Esophagus muscularis mucosa (tissue), 4 donors: ENCODE measurements around the gene RSAD1. TPM values are rescaled to one million over a fixed set of nuclear protein-coding genes. Genes with fewer than 3 reads are reported as not detected.

Experiments used
- DNase-seq: peaks from one replicate; pipeline ENCODE4 v3.0.0-alpha.2; 2017; ENCODE audit errors: extremely low spot score
- H3K27ac ChIP-seq, 4 donors: fragments of 200-600 bp; sonication (generic); replicated peaks in 1 of 4; 1 replicate in 3 of 4; 2 replicates in 1 of 4; pipeline ENCODE4 v1.5.1; 2016 to 2019; ENCODE audit warnings: mild to moderate bottlenecking in 1 of 4
- H3K27me3 ChIP-seq, 4 donors: fragments of 200-600 bp; sonication (generic); one replicate each; pipeline versions ENCODE4 v1.5.1 to v1.6.0; 2016 to 2019
- H3K36me3 ChIP-seq, 4 donors: fragments of 200-600 bp; sonication (generic); one replicate each; pipeline ENCODE4 v1.5.1; 2016 to 2019
- H3K4me1 ChIP-seq, 4 donors: fragments of 200-600 bp; sonication (generic); one replicate each; pipeline ENCODE4 v1.5.1; 2016 to 2019
- H3K4me3 ChIP-seq, 4 donors: fragments of 200-600 bp; sonication (generic); 1 replicate in 2 of 4; 2 replicates in 2 of 4; pipeline ENCODE4 v1.5.1; 2016 to 2019; ENCODE audit warnings: mild to moderate bottlenecking in 4 of 4, moderate library complexity in 1 of 4
- H3K9me3 ChIP-seq, 4 donors: fragments of 200-600 bp; sonication (generic); 1 replicate in 3 of 4; 2 replicates in 1 of 4; pipeline ENCODE4 v1.5.1; 2016 to 2019
- EP300 ChIP-seq: sonication (generic); formaldehyde crosslinking; IDR thresholded peaks from one replicate; pipeline ENCODE4 v1.6.1; 2017; ENCODE audit warnings: antibody characterized with exemption
- POLR2A ChIP-seq: fragments of 450-650 bp; IDR thresholded peaks from one replicate; pipeline ENCODE4 v1.6.1; 2017; ENCODE audit warnings: antibody characterized with exemption, moderate library complexity, mild to moderate bottlenecking, low read depth
- POLR2AphosphoS5 ChIP-seq, 2 donors: sonication (generic); formaldehyde crosslinking; IDR thresholded peaks; one replicate each; pipeline ENCODE4 v1.6.1; 2017; ENCODE audit warnings: antibody characterized with exemption in 2 of 2
- WGBS: methylation state at CpG from one replicate; pipeline ENCODE4 v1.1.5; 2018; 5-methylcytosine and 5-hydroxymethylcytosine counted together
- intact Hi-C: fragments of 100-400 bp; cut with DNase I; formaldehyde crosslinking; loops from one replicate; pipeline ENCODE4 v1.15.1; 2023
- total RNA-seq, 4 donors: library from RNA; depleted of rRNA; stranded (reverse); fragments of >200 nt; gene quantifications; one replicate each; pipeline versions ENCODE4 v1.1.0 to v1.2.1, GENCODE V29; 2016
- TF ChIP-seq, protein P1 (sequence below), 3 experiments: fragments of 200-600 bp in 2 of 3; fragments of 450-650 bp in 1 of 3; sonication (generic) in 2 of 3; IDR thresholded peaks; one replicate each; pipeline ENCODE4 v1.5.1; 2017 to 2019; ENCODE audit warnings: antibody characterized with exemption in 3 of 3, mild to moderate bottlenecking in 2 of 3, moderate library complexity in 1 of 3

The RSAD1 gene
- total RNA-seq, 4 donors from 2014 or later, result 12.9 to 24.6 (median 16.1) TPM

GRCh38 chr17:50492214-50492613 is 13.6 kb downstream of the RSAD1 start:
- H3K9me3 ChIP-seq, result no peaks in the 10 kb centered on the region
- peaks cover 0 to 9% (median 3%) of the 10 kb centered on the region in 4 donors for H3K36me3 ChIP-seq
- 90% methylated on average over 8 of the region's 8 CpGs for WGBS
- H3K4me3 ChIP-seq, result no peak overlapping the region
- H3K27ac ChIP-seq, result no peak overlapping the region
- no peaks in the 10 kb centered on the region for H3K27me3 ChIP-seq
- intact Hi-C loops, result no loop called here
- TF ChIP-seq, protein P1, sequence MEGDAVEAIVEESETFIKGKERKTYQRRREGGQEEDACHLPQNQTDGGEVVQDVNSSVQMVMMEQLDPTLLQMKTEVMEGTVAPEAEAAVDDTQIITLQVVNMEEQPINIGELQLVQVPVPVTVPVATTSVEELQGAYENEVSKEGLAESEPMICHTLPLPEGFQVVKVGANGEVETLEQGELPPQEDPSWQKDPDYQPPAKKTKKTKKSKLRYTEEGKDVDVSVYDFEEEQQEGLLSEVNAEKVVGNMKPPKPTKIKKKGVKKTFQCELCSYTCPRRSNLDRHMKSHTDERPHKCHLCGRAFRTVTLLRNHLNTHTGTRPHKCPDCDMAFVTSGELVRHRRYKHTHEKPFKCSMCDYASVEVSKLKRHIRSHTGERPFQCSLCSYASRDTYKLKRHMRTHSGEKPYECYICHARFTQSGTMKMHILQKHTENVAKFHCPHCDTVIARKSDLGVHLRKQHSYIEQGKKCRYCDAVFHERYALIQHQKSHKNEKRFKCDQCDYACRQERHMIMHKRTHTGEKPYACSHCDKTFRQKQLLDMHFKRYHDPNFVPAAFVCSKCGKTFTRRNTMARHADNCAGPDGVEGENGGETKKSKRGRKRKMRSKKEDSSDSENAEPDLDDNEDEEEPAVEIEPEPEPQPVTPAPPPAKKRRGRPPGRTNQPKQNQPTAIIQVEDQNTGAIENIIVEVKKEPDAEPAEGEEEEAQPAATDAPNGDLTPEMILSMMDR (IDR thresholded peaks at IDR 0.05), result no peak
- TF ChIP-seq POLR2A (no peak), POLR2AphosphoS5 (IDR thresholded peaks at IDR 0.05) (no peak), EP300 (no peak)
- DNase-seq, result no peak
- H3K4me1 ChIP-seq, result no peaks in the 10 kb centered on the region

- intact Hi-C loops, result no loop called here
- TF ChIP-seq POLR2A, result no peak
- TF ChIP-seq EP300, result no peak
- TF ChIP-seq, protein P1 (IDR thresholded peaks at IDR 0.05), result no peak
- TF ChIP-seq POLR2AphosphoS5 (IDR thresholded peaks at IDR 0.05), result no peak
- 46% methylated on average over 3 of the region's 3 CpGs for WGBS
- H3K4me1 ChIP-seq, result no peaks in the 10 kb centered on the region
- H3K36me3 ChIP-seq, result no peaks in the 10 kb centered on the region
- no peak for DNase-seq
- H3K27ac ChIP-seq, result no peak overlapping the region
- no peaks in the 10 kb centered on the region for H3K27me3 ChIP-seq
- no peak overlapping the region for H3K4me3 ChIP-seq
- no peaks in the 10 kb centered on the region for H3K9me3 ChIP-seq
Measured at GRCh38 chr17:50493744-50494143, 15.1 kb downstream of the RSAD1 start.

DNA sequence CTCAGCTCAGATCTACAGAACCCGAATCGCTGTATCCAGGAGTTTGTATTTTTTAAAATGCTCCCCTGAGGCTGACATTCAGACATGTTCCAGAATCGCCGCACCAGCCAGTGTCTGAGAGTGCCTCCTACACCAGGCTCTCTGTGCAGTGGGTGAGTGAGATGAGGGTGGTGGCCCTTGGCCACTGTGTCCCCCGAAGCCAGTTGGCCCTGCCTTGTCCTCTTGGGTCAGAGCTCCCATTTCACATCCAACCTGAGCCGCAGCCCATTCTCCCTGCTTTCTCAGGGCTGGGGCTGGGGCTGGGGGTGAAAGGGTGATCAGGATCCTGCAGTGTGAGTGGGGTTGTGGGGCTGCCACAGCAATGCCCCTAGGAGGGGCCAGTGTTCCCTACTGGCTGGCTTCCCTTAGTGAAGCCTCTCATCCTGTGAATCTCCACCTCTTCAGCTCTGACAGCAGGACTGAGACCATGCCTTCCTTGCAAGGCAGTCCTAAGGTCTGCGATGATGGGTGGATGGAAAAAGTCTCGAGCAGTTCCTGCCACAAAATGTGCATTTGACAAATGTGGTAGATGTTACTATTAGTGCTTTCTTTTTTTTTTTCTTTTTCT is 16.7 kb downstream of the RSAD1 start:
- no peak overlapping the region for H3K4me3 ChIP-seq
- H3K36me3 ChIP-seq, result no peaks in the 10 kb centered on the region
- H3K27me3 ChIP-seq, result no peaks in the 10 kb centered on the region
- no peaks in the 10 kb centered on the region for H3K9me3 ChIP-seq
- no peak for DNase-seq
- TF ChIP-seq, protein P1 (IDR thresholded peaks at IDR 0.05), result no peak
- TF ChIP-seq POLR2A, result no peak
- H3K4me1 ChIP-seq, result no peaks in the 10 kb centered on the region
- intact Hi-C loops, result no loop called here
- H3K27ac ChIP-seq, result no peak overlapping the region
- WGBS, result 95% methylated on average over 8 of the region's 8 CpGs

DNA sequence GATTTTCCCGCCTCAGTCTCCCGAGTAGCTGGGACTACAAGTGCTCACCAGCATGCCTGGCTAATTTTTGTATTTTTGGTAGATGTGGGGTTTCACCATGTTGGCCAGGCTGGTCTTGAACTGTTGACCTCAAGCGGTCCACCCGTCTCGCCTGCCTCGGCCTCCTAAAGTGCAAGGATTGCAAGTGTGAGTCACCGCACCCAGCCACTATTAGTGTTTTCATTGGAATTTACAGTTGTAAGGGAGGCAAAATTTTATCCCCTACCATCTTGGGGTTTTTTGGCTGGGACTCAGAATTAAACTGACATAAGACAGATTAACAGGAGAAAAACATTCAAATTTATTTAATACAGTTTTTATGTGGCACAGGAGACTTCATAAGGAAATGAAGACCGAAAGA is 17.3 kb downstream of the RSAD1 start:
- WGBS, result 93% methylated on average over 8 of the region's 8 CpGs
- no peak overlapping the region for H3K27ac ChIP-seq

More for the DNA sequence above, 17.3 kb downstream of the RSAD1 start:
- TF ChIP-seq EP300 (no peak), POLR2A (no peak), POLR2AphosphoS5 (IDR thresholded peaks at IDR 0.05) (no peak)
- TF ChIP-seq, protein P1 (IDR thresholded peaks at IDR 0.05), result no peak
- intact Hi-C loops, result no loop called here
- H3K4me3 ChIP-seq, result no peak overlapping the region
- H3K4me1 ChIP-seq, result no peaks in the 10 kb centered on the region
- H3K36me3 ChIP-seq, result no peaks in the 10 kb centered on the region
- no peak for DNase-seq
- no peaks in the 10 kb centered on the region for H3K9me3 ChIP-seq
- no peaks in the 10 kb centered on the region for H3K27me3 ChIP-seq
